NCI-H446 (cell line): ENCODE measurements around the gene ENGASE.

Source experiments
- DNase-seq, 2 experiments: peaks; one replicate each; lab custom pipeline; 2025; lab: John Stamatoyannopoulos, UW

Gene ENGASE

GRCh38 chr17:79114458-79115301, 40.1 kb downstream of the ENGASE start:
- peak; percentile 59 to 93 for DNase-seq

DNA sequence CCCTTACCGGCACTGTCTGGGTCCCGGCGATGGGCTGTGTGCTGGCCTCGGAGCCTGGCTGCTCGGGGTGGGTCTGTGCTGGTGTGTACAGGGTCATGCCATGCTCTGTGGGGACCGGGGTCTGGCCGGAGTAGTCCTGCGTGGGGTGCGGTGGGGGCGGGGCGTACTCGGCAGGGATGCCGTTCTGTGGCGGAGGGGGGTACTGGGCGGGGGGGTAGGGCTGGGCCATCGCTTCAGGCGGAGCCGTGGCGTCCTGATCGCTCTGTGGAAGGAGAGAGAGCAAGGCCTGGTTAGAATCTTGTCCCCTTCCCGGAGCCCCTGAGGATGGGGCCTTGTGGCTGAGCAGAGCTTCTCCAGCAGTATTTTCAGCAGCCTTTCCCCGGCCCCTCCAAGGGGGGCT, 40.9 kb downstream of the ENGASE start:
- DNase-seq, result no peak

- no peak for DNase-seq
Observed at GRCh38 chr17:79116575-79117368, 42.1 kb downstream of the ENGASE start.

GRCh38 chr17:79117905-79118487, 43.4 kb downstream of the ENGASE start:
- no peak for DNase-seq

DNA sequence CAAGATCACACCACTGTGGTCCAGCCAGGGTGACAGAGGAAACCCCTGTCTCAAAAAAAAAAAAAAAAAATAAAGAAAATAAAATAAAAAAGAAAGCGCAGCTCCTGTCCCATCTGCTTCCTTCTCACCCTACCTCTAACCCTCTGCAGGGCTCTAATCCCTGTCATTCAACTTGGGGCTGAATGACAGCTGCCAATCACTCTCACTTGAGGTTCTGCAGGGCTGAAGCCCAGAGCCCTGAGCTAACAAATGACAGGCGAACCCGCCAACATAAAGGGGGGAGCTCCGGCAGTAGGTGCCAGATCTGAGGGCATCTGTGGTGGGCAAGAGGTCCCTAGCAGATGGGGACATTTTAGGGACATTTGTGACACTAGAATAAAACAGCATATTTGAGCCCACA, 44.3 kb downstream of the ENGASE start:
- no peak for DNase-seq

GRCh38 chr17:79120259-79120658, 45.6 kb downstream of the ENGASE start:
- DNase-seq, result no peak

DNA sequence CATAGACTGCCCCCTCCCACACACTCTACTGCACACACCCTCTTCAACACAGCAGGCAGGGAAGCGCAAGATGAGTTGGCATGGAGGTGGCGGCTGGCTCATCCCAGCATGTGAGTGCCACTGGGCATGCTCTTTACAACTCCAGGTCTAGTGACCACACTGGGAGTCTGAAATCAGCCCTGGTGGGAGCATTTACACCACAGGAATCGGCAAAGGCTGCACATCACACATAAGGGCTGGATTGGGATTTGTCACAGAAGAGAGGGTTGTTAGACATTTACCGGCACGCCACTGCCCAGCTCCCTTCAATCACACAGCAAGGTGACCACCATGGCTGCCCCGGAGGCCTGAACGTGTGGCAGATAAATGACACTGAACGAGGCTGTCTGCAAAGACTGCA, 49.4 kb downstream of the ENGASE start:
- no peak for DNase-seq

DNA sequence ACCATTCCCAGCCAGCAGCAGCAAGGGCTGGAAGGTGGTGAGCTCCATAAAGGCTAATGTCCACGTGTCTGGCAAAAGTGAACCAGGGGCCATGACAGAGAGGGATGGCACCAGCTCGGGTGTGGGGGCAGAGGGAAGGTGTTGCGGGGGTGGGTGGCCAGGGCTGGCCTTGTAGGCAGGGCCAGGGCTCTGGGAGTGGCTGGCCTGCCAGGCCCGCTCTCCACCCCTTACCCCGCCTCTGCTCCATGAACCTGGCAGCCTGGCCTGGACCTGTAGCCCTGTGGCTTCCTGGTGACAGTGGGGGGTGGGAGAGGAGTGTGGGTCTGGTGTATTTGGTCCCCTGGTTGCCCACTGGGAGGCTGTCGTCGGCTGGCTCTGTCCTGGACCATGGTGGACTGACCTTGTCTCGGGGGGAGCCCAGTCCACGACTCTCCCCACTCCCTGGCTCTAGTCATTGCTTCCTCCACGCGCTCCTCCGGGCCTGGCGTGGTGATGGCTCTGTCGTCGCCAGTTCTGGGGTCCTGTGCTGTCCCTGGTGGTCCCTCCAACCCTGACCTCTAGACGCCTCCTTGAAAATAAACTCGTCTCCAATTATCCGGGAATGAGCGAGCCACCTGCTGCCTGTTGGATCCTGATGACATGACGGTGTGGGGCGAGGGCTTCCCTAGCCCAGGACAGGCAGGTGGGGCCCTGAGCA, 50.0 kb downstream of the ENGASE start:
- DNase-seq, result no peak

GRCh38 chr17:79125503-79125902, 50.9 kb downstream of the ENGASE start:
- no peak for DNase-seq

- no peak for DNase-seq
Observed at GRCh38 chr17:79126139-79126538, 51.5 kb downstream of the ENGASE start.

DNA sequence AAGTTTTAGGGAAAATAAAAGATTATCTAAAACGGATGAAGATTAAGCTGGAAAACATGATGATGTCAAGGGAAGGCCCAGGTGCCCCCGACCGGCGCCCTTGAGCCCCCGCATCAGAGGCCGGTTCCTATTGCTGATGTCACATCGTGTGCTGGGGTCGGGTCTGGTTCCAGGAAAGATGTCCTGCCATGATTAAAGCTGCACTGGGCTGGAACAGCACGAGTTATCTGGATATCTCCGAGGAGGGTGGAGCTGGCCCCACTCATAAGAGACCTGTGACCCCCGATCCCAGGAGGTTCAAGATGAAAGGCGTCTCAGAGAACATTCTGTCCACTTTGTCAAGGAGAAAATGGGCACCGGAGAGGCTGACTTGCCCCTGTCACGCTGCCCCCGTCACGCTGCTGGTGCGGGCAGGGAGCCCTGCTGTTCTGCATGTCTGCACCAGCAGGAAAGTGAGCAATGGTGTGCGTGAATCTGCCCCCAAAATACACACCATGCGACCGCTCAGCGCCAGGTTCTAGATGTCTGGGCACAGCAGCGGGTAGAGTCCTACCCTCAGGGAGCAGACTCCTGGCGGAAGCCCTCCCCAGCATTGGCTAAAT, 53.0 kb downstream of the ENGASE start:
- no peak for DNase-seq

- DNase-seq, result no peak
Observed at GRCh38 chr17:79129523-79129922, 54.9 kb downstream of the ENGASE start.

GRCh38 chr17:79130536-79131273, 56.1 kb downstream of the ENGASE start:
- DNase-seq, result no peak

GRCh38 chr17:79131274-79131635, 56.6 kb downstream of the ENGASE start:
- DNase-seq, result no peak

- no peak for DNase-seq
Observed at GRCh38 chr17:79131701-79132100, 57.1 kb downstream of the ENGASE start.

DNA sequence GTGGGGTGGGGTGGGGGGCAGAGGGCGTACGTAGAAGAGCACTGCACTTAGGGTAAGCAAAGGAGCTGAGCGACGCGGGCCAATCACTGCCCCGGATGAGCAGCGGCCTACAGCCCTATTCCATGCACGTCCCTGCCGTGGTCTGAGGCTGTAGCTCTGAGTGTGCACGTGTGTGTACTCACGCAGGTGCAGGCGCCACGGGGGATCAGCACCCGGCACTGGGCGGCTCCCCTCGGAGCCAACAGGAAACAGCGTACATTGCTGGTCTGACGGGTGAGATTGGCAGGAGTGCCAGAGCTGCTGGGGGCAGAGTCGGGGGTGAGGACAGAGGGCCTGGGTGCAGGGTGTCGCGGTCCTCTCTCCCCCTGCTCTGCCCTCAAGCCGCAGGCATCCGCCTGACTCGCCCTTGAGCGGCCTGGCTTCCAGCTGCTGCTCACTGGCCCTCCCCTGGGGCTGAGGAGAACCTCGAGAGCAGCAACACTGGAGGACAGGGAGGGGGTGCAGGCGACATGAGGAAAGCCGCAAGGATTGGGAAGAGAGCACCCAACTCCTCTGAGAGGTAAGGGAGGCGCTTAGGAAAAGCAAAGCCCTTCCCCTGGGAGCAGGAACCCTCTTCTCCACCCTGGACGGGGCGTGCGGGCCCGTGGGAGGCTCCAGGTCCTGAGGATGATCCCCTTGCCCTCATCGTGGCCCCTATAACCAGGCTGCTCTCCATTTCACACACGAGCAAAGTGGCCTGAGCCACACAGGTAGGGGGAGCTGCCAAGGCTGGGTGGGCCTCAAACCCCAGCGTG, 57.8 kb downstream of the ENGASE start:
- no peak for DNase-seq

DNA sequence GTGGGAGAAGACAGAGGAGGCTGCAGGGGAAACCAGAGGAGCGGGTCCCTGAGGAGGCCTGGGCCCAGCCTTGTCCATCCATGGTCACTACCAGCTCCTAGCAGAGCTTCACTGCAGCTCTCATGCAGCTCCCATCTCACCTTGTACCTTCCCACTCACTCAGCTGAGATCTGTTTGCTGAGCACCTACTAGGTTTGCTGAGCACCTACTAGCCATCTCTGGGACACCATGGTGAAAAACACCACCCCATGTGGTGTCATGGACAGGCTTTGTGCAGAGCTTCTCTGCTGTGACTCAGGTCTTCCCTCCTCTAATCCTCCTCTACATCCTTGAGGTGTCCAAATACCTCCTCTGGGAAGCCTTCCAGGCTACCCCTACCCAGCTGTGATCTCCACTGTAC, 58.6 kb downstream of the ENGASE start:
- no peak for DNase-seq

DNA sequence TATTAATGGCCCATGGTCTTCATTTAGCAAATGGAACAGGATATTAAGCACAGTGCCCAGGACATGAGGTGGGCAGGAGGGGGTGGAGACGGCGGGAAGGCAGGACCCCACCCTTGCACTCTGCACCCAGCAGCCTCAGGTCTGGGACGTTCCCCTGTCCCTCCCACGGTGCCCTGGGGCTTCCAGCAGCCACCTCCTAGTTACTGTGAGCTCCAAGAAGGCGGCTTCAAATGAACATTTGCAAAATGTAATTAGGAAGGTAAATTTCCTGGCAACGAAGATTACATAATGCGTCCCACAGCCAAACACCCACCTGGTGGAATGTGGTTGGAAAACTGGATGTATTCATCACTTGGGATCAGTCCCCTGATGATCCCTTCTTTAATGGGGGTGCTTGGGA, 59.4 kb downstream of the ENGASE start:
- DNase-seq, result no peak

GRCh38 chr17:79135011-79135410, 60.4 kb downstream of the ENGASE start:
- DNase-seq, result no peak

- no peak for DNase-seq
Observed at GRCh38 chr17:79135628-79136405, 61.2 kb downstream of the ENGASE start.
